ENCODE measurements around the gene CABP4. TPM values are rescaled to one million over a fixed set of nuclear protein-coding genes. Genes with fewer than 3 reads are reported as not detected.

CABP4 gene
- total RNA-seq, 1 experiment from 2014 or later: 2.5 TPM

DNA sequence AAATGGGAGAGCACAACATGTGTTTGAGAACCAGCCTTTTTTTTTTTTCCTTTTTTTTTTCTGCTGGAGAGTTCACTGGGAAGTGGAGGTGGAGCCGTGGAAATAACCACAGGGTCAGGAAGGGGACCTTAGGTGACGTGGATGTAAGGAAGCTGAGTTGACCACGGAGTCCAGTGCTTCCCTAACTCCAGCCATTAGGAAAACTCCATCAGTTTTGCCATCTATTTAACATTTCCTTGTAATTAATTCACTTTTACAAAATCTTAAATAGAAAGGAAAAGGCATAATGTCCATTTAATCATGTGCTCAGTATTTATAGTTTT is 54.8 kb downstream of the CABP4 start:
- peaks cover 3% of the 10 kb centered on the region; the same call in 1 of the 2 replicates for H4K20me1 ChIP-seq (ENCODE audit: insufficient read depth)
- peaks cover 14% of the 10 kb centered on the region for H3K79me2 ChIP-seq (ENCODE audit: low read depth)
- H3K27ac ChIP-seq: no peak overlapping the region
- peaks cover 24% of the 10 kb centered on the region for H3K4me1 ChIP-seq (replicated peaks; ENCODE audit: insufficient read depth)
- H3K9me2 ChIP-seq (ENCODE audit: insufficient read depth): no peaks in the 10 kb centered on the region
- TF ChIP-seq EZH2 (IDR thresholded peaks at IDR 0.05; ENCODE audit: low read depth): no peak
- TF ChIP-seq, protein P1, sequence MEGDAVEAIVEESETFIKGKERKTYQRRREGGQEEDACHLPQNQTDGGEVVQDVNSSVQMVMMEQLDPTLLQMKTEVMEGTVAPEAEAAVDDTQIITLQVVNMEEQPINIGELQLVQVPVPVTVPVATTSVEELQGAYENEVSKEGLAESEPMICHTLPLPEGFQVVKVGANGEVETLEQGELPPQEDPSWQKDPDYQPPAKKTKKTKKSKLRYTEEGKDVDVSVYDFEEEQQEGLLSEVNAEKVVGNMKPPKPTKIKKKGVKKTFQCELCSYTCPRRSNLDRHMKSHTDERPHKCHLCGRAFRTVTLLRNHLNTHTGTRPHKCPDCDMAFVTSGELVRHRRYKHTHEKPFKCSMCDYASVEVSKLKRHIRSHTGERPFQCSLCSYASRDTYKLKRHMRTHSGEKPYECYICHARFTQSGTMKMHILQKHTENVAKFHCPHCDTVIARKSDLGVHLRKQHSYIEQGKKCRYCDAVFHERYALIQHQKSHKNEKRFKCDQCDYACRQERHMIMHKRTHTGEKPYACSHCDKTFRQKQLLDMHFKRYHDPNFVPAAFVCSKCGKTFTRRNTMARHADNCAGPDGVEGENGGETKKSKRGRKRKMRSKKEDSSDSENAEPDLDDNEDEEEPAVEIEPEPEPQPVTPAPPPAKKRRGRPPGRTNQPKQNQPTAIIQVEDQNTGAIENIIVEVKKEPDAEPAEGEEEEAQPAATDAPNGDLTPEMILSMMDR (conservative IDR thresholded peaks at IDR 0.05): no peak
- peaks cover 26% of the 10 kb centered on the region for H3F3A ChIP-seq (ENCODE audit: insufficient read depth, low read depth)
- H3K9me3 ChIP-seq (ENCODE audit: insufficient read depth, low read depth): no peaks in the 10 kb centered on the region
- ChIA-PET POLR2A (ENCODE audit: unreplicated experiment) (no interaction called here), CTCF (no interaction called here)
- H3K4me3 ChIP-seq: no peak overlapping the region
- H3K4me2 ChIP-seq: no peak overlapping the region
- BruUV-seq (replicated peaks): no TSS peak
- intact Hi-C loops (cut with micrococcal nuclease; ENCODE audit: unreplicated experiment): no loop called here
- no peaks in the 10 kb centered on the region for H3K36me3 ChIP-seq (ENCODE audit: low read depth)
- no peak for DNase-seq
- no peak overlapping the region for H2AFZ ChIP-seq
- peaks cover 4% of the 10 kb centered on the region; the same call in 1 of the 2 replicates for H3K27me3 ChIP-seq (ENCODE audit: insufficient read depth, low read depth)

Small RNA genes within 50 kb of the gene (microRNA-seq; reads per million reads assigned to microRNA genes)
- gene MIR6752 (ENCODE audit: borderline number of aligned reads, borderline replicate concordance): not detected

Other genes starting within 250 kb of the CABP4 start
- gene GRK2, start 188.9 kb upstream of the CABP4 start, total RNA-seq (2021): 76.7 and 102 TPM in 2 replicates
- gene ANKRD13D, start 166.1 kb upstream of the CABP4 start, total RNA-seq (2021): 79.6 and 93.2 TPM in 2 replicates
- 97.8 and 124 TPM in 2 replicates for gene SSH3, start 151.8 kb upstream of the CABP4 start, total RNA-seq (2021)
- gene POLD4, start 101.8 kb upstream of the CABP4 start, total RNA-seq (2021): 67.1 and 83.7 TPM in 2 replicates
- 15.9 and 17.0 TPM in 2 replicates for gene CLCF1, start 81.8 kb upstream of the CABP4 start, total RNA-seq (2021)
- 62.8 and 79.8 TPM in 2 replicates for gene RAD9A, start 63.4 kb upstream of the CABP4 start, total RNA-seq (2021)
- 306 and 351 TPM in 2 replicates for gene PPP1CA, start 53.5 kb upstream of the CABP4 start, total RNA-seq (2021)
- gene TBC1D10C, start 51.3 kb upstream of the CABP4 start, total RNA-seq (2021): 0.58 TPM in 1 of 2 replicates, not detected in the other
- gene CARNS1, start 39.7 kb upstream of the CABP4 start, total RNA-seq (2021): 0.15 and 0.35 TPM in 2 replicates
- 52.0 and 54.0 TPM in 2 replicates for gene RPS6KB2, start 26.9 kb upstream of the CABP4 start, total RNA-seq (2021)
- 1.2 and 1.3 TPM in 2 replicates for gene PTPRCAP, start 17.7 kb upstream of the CABP4 start, total RNA-seq (2021)
- 129 and 161 TPM in 2 replicates for gene CORO1B, start 11.9 kb upstream of the CABP4 start, total RNA-seq (2021)
- not detected in 2 replicates for gene GPR152, start 2.6 kb upstream of the CABP4 start, total RNA-seq (2021)
- 85.7 and 125 TPM in 2 replicates for gene TMEM134, start 13.9 kb downstream of the CABP4 start, total RNA-seq (2021)
- 95.3 and 125 TPM in 2 replicates for gene AIP, start 27.7 kb downstream of the CABP4 start, total RNA-seq (2021)
- gene PITPNM1, start 50.0 kb downstream of the CABP4 start, total RNA-seq (2021): 84.0 and 116 TPM in 2 replicates
- 80.0 and 89.3 TPM in 2 replicates for gene CDK2AP2, start 52.8 kb downstream of the CABP4 start, total RNA-seq (2021)
- not detected in 2 replicates for gene CABP2, start 68.1 kb downstream of the CABP4 start, total RNA-seq (2021)
- gene GSTP1, start 128.5 kb downstream of the CABP4 start, total RNA-seq (2021): 2,063 and 2,645 TPM in 2 replicates
- 321 and 463 TPM in 2 replicates for gene NDUFV1, start 151.6 kb downstream of the CABP4 start, total RNA-seq (2021)
- gene NUDT8, start 174.6 kb downstream of the CABP4 start, total RNA-seq (2021): 25.5 and 33.3 TPM in 2 replicates
- gene TBX10, start 184.4 kb downstream of the CABP4 start, total RNA-seq (2021): not detected in 2 replicates
- 0.81 TPM in 1 of 2 replicates, not detected in the other for gene ACY3, start 195.4 kb downstream of the CABP4 start, total RNA-seq (2021)
- gene ALDH3B2, start 219.3 kb downstream of the CABP4 start, total RNA-seq (2021): 4.8 and 9.8 TPM in 2 replicates